ENCODE measurements around the gene KIF6.

DNA sequence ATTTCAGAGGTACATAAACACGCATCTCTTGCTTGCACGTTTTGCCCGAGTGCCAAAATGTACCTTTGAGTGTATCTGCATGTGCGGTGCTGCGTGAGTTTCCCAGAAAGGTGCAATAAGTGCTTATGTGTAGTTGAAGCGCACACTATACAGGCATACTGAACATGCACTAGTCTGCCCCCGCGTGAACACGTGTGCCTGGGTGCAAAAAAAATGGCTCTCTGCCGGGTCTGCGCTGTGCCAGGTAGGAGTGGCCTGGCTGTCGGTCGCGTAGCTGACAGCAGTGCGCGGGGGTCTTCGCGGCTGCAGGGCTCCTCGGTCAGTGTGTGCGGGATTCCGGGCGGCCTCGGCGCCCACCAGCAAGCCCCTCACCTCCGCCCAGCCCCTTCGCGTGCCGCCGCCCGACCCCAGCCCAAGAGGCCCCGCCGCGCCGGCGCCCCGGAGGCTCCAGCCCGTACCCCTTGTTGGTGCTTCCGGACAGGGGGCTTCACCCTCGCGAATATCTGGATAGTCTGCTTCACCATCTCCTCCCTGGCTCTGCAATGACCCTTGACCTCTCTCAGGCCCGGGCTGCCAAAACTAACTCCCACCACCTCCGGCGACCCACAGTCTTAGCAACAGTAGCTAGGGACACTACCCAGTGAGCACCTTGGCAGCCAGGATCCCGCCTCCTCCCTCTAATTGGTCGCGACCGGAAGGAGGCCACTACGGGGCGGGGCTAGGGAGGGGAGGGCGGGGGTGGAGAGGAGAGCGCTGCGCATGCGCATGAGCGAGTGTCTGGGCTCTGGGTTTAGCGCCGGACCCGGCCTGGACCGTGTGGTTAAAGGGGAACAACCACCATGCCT is at the start of gene KIF6:
- no peak for TF ChIP-seq POLR2A (IDR thresholded peaks at IDR 0.05)
- peak in 1 of 4 experiments; percentile 28 for TF ChIP-seq CTCF (IDR thresholded peaks at IDR 0.05)

Data from gastroesophageal sphincter (tissue), 3 donors.